Daoy (cell line): ENCODE results near the gene VANGL2. TPM values are rescaled to one million over a fixed set of nuclear protein-coding genes. Genes with fewer than 3 reads are reported as not detected.

Experiments
- DNase-seq: peaks from one replicate; pipeline ENCODE4 v3.0.0-alpha.2; 2015; ENCODE audit warnings: low read depth
- total RNA-seq: library from RNA; depleted of rRNA; stranded (reverse); fragments of >200 nt; shearing (Covaris generic); gene quantifications from 2 replicates; pipeline ENCODE4 v1.2.3, GENCODE V29; 2014

VANGL2 gene
- total RNA-seq, 1 experiment from 2014 or later, result 2.0 TPM

DNA sequence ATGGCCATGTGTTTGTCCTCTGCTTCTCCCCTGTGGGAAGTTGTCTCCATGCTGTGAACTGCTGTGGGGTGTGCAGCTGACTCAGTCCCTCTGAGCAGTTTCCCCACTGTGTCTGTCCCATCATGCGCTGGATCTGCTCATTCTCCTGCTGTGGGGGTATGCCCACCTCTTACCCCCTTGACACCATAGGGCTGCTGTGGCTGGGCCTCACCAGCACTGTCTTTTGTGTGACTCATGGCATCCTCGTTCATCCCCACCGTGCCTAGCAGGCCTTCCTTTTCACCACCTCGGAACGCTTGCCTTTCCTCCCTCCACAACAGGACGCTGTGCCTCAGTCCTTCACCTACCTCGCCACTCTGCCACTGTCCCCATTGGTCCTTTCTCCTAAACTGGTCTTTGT is 27.3 kb downstream of the VANGL2 start:
- no peak for DNase-seq

DNA sequence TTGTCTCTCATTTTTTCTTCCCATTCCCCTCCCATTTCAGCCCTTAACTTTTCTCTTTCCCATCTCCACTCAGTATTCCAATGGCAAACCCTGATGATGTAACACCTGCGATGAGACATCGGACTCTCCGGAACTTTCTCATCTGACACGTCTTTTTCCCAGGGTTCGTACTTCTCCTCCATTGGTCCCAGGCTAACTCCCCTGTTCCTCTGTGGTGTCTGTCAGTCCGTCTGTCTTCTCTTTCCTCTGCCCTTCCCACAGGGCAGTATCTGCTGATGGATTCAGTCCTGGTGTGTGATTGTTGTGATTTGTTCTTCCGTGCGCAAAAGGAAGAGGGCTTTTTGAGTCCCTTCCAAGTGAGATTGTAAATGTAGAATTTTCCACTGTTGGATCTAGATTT is 27.7 kb downstream of the VANGL2 start:
- no peak for DNase-seq

DNA sequence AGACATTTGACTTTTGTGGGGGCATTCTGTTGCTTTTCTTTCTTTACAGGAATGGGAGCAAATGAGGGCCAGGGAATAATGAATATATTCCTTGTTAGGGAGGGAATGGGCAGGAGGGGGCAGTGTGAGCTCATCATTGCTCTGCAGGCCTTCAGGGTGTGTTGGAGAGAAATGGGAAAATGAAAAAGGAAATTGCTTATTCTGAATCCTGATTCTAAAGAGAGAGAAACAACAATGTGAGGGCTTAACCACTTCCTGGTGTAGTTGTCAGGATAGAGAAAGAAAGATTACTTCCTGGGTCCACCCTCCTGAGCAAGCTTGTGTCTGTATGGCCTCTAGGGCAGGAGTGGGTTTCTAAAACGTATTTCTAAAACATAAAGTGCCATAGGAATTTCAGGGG is 28.3 kb downstream of the VANGL2 start:
- peak; percentile 71 for DNase-seq

DNA sequence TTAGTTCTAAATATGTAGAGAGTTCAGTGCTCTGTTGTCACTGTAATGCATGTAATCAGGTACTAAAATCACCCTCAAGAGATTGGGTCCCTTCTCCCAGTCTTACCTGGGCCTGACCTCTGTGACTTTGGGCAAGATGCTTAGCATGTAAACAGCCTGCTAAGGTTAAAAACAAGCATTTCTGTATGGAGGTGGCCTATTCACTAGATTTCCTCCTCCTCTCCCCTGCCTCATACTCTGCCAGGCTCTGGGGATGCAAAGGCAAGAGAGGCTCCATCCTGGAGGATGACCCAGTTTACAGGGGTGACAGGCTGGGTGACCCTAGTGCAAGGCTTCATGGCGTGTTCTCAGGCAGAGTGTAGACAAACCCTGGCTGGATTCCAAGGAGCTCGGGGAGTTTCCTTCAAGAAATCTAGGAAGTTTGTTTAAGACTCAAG is 28.8 kb downstream of the VANGL2 start:
- DNase-seq, result no peak

DNA sequence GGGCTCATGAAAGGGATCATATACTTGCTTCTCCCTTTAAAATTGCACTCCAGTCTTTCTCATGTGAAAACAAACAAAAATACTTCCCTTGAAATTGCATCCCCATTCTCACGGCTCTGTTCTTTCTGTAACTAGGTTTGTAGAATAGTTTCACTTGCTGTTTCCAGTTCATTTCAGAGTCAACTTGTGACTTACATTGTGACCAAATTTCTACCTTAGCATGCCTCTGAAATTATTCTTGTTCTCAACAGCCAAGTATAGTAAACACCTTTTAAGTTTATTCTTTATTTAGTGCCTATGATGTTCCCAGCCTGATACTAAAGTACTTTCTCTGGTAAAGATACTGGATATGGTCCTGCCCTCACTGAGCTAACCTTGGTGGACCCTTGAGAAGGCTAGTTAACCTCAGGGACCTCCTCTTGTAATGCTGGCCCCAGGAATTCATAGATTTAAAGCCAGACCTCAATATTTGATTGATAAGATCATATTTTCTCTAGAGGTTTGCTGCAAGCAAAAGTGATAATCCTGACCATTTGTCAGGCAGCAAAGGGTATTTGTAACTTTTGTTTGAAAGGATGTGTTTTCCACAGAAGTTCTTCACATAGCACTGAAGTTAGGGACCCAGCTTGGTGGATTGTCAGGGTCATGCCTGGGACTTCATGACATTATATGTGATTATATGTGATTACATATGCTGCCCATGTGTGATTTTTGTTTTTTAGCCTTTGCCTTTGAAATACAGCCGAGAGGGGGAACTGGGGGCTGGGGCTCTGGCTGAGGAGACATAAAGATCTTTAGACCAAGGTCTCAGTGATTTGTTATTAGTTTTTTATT is 29.6 kb downstream of the VANGL2 start:
- DNase-seq, result no peak

DNA sequence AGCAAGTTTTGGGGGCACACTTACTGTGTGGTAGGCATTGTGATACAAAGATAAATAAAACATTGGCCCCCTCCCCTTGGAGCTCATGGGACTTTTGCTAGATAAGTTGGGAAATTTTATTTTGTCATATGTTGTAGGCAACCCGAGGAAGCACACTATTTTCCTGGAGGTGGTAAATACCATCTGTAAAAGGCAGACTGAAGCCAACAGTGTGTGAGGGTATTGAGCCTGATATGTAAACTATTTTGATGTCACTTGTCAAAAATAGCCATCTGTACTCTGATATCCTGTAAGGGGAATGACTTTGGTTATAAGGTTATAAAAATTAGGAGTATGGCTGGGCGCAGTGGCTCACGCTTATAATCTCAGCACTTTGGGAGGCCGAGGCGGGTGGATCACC is 30.6 kb downstream of the VANGL2 start:
- DNase-seq, result no peak

DNA sequence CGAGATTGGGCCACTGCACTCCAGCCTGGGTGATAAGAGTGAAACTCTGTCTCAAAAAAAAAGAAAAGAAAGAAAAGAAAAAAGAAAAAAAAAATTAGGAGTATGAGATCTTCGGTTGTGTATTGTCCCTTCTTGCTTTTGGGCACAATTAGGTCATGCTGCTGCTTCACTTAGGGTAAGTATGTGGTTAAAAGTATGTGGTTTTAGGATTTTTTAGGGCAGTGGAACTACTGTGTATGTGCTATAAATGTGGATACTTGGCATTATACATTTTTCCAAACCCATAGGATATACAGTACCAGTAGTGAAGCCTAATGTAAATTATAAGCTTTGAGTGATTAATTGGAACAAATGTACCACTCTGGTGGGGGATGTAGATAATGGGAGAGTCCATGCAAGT is 31.2 kb downstream of the VANGL2 start:
- no peak for DNase-seq

DNA sequence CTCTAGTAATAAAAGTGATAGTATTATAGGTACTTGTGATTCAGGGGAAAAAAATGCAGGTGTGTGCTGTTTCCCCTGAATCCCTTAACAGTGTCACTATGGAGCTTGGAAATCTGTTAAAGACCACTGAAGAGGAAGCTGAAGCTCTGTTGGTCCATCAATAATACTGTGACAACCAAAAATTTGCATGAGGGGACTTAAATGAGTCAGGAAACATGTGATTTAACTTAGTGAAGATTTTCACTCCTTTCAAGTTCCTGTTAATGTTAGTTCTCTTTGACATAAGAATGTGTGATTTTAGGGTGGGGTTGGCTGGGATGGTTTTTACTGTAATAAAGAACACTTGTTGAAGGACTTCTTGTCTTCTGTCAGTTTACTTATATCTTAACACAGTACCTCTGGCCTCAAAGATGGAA is 32.0 kb downstream of the VANGL2 start:
- DNase-seq, result no peak

DNA sequence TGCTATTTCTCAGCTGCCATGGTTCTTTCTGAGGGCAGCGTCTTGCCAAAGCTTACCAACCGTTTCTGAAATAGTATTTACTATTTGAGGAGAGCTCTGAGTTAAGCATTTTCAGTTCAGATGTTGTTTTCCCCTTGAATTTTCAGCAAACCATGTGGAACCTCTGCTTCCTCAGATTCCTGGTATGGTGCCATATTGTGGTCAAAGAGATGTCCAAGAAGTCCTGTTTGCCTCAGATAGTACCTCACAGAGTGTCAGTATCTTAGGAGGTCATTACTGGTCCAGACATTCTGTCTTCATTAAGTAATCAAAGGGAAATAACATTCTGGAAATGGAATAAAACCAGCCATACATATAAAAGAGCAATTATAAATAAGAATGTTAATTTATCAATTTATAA is 36.6 kb downstream of the VANGL2 start:
- no peak for DNase-seq

DNA sequence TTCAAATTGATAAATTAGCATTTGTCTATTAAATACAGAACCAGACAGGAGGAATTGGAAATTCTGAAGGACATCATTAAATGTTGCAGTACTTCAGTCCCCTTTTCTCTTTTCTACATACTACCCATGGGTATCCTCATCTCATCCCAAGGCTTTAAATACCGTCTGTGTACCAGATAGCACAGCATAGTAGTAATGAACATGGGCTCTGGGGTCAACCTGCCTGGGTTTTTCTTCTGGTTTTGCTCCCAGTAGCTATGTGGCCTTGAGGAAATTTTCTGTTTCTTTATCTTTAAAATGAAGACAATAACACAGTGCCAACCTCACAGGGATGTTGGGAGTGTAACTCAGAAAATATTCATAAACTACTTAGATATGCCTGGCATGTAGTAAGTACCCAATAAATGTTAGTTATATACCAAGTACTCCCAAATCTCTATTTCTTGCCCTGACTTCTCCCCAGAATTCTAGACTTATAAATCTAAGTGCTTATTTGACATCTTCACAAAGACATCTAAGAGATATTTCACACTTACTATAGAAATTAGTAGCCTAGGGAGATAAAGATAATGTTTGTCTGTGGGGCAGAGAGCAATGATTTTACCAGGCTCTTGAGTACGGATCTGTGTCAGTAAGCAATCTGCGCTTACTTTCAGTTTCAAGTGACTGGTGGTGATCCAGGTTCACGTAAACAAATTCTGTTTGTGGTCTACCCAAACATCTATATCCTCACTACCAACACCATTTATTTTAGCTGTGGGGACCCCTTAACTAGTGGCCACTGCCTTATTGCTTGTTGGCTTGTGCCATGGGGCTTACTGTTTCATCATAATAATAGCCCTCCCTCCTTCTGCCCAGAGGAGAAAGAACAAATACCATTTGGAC is 37.3 kb downstream of the VANGL2 start:
- no peak for DNase-seq

DNA sequence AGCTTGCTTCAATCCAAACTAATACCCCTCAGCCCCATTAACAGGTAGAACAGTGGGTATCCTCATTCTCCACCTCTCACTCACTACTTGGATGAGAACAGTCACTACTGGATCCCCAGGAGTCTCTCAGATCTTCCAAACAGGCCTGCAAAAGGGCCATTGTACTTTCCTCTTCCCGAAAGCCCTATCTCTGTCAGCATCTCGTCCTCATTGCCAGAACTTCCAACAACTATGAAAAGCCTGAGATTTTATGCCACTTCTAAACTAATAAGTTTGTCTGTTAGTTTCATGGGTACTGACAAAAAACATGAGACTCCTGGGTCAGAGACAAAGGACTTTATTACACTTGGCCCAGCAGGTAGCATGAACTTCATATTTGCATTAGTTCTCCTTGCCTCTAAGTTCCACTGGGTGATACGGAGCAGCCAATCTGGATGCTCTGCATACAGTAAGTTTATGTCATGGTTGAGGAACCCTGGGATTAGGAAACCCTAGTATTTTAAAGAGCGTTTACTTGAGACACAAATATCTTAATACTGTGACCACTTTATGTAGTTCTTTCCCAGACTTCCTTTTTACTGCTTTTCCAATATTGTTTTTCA is 38.1 kb downstream of the VANGL2 start:
- no peak for DNase-seq

DNA sequence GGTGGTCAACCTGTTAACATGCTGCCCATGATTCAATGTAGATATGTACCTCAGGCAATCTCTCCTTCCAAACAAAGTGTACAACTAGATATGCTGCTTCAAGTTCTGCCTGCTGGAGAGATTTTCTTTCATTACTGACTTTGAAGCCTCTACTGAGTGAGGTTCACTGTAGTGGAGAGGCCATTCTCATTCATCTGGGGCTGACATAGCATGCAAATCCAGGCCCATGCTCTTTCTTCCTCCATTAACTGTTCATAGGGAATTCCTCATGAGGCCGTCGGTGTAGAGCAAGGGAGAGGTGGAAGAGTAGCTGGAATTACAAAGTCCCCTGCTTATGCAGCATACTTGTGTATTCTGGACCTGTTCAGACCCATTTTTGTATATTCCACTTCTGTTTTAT is 38.6 kb downstream of the VANGL2 start:
- no peak for DNase-seq

DNA sequence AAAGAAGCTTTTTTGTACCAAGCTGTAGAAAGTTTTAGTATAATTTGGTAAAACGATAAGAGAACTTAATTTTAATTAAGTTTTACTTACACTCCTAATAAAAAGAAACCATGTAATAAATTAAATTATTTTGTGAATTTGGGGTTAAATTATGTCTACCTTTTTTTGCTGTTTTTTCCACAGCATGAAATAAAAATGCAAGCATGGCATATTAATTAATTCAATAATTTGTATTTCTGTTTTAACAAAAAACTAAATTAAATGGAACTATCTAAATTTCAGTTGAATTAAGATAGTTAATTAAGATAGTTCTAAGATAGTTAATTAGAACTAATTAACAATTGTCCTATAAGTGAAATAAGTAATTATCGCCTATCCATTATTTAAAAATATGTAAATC is 39.4 kb downstream of the VANGL2 start:
- no peak for DNase-seq

DNA sequence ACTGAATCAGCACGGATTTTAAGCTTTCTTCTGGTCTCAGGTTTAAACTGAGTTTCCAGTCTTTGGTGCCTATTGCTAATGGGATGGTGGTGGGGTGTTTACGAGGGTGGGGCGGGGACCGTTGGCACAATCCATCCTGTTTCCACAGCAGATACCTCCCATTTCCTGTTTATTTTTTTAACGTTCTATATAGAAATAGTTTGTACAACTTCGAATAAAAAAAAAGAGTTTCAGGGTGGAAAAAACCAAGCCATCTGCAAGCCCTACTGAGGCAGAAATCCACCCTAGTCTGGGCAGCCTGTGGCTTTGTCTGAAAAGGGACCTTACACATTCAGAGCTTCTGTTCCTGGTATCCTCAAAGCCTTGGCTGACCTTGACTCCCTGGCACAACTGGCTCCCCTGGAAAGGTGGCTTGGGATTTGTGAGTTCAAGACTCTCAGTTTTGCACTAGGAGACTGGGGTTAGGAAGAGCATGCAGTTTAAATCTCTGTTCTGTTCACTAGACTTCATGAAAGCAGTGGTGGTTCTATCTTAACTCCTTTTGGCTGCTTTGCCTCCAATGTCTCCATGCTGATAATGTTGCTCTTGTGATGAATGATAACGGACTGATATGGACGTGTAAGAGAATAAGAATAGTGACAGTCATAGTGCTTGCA is 46.7 kb downstream of the VANGL2 start:
- no peak for DNase-seq

DNA sequence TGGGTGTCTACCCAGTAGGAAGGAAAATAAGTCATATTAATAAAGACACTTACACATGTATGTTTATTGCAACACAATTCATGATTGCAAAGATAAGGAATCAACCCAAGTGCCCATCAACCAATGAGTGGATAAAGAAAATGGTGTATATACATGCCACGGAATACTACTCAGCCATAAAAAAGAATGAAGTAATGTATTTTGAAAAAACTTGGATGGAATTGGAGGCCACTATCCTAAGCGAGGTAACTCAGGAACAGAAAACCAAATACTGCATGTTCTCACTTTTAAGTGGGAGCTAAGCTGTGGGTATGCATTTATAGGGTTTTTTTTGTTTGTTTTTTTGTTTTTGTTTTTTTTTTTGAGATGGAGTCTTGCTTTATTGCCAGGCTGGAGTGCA is 49.1 kb downstream of the VANGL2 start:
- no peak for DNase-seq

DNA sequence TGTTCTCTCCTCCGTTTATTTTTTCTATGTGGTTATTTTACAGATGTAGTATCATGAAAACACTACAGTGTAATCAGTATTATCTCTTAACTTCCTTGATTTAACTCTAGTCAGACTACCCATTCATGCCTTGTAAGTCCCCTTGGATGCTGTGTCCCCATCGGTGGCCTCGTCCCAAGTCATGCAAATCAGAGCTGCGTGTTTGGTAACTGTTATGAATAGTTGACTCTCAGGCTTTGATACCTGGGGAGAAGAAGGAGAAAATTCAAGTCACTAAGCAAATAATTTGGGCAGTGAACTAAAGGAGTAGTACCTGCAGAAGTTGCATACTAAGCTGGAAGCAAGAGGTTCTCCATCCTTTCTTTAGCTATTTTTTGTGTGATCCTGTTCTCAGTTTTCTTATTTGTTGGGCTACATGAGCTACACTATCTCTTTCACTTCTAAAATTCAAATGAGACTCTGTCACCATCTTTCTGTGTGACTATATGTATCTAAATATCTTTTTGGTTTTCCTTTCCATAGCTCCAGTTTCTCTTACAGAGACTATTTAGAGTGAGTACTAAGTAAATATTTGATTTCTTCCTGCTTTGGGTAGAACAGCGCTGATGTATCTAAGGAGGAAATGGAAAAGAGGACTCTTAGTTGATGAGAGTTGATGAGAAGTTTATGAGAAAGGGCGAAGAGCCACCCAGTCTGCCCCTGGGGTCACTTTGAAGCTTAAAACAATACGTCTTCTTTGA is 50.9 kb downstream of the VANGL2 start:
- no peak for DNase-seq

DNA sequence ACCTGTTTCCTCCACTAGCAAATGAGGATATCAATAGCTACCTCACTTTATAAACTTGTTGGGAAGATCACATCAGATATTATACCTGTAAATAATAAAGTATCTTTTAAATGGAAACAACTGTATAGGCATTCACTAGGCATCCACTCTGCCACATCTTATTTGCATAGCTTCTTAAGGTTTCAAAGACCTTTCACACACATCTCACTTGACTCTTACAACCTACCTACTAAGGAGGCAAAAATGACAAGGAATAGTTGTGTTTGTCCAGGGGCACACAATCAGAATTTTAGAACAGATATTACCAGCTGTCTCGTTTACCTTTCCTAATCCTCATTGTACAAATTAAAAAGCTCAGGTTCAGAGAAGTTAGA is 51.5 kb downstream of the VANGL2 start:
- no peak for DNase-seq

DNA sequence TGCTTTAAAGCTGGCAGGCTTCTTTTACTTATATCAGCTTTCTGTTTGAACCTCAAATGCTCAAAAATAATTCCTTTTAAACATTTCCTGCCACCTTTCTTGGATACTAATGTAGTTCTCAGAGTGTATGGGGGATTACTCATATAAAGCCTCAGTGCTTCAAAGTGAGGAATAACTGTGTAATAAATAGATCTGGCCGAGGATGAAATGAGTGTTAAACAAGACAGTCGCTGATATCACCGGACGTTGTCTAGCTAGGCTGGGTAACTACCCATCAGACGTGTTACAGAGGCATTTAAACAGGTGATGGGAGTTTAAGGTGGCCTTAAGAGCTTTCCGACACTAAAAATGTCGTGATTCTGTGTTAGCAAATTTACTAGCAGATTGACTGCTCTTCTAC is 53.1 kb downstream of the VANGL2 start:
- DNase-seq, result no peak

DNA sequence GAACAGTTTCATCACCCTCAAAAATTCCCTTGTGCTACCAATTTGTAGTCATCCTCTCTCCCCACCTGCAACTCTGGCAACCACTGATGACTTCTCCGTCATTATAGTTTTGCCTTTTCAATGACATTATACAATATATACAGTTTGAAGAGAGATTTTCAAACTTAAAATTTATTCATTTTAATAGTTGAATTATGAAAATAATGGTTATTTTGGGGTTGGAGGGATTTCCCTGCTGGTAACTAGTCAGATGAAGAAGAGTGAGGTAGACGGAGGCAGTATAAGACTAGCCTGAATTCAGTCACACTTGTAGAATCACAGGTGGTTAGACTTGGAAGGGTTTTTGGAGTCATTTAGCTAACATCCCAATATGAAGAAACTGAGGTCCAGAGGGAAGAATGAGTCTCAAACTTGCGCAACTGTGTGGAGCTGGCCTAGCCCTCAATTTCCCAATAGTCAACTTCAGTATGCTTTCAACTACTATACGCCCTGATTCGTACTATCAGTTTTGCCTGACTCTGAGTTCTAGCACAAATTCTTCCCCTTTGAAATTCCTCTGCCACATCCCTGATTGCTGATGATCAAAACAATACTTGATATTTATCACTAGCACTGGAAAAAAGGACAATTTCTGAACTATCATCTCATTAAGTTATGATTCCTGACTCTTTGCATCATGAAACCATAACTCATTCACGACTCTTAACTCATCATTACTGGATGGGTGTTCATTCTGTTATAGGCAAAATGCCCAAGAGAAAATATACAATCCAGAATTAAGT is 54.2 kb downstream of the VANGL2 start:
- no peak for DNase-seq

DNA sequence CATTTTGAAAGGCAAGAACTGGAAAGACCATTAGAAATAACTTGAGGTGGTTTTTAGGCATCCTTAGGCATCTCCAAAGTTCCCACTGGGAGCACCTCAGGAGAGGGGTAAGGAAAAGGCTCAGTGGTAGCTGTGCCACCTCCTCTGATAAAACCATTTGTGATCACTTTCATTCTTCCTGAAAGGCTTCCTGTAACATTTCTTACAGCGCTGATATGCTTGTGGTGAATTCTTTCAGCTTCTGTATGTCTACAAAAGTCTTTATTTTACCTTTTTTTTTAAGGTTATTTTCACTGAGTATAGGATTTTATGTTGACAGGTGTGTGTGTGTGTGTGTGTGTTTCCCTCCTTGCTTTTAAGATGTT is 54.8 kb downstream of the VANGL2 start:
- no peak for DNase-seq

DNA sequence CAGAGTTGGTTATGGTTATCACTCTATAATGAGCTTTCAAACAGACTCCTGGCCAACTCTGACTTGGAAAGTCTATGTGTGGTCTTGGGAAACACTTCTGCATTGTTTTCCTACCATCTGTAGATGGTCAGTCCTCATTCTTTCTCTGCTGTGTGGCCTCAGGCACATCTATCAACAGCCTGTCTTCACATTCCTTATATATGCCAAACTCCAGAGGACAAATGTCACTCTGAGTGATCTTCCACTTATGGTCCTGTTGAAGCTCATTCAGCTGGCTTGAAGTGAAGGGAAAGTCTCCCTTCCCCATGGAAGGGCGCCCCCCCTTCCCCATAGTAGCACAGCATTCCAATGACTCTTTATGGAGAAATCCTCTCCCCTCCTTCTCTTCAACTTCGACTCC is 58.7 kb downstream of the VANGL2 start:
- no peak for DNase-seq
